Neutrophil (primary cell): ENCODE data around the gene ZFP92.

ENCODE experiments used
- H3K27ac ChIP-seq: fragments of 200-600 bp; sonication (generic); 2 replicates; pipeline ENCODE4 v1.5.1; 2016; ENCODE audit warnings: mild to moderate bottlenecking, moderate library complexity
- H3K27me3 ChIP-seq: fragments of 200-600 bp; sonication (generic); 2 replicates; pipeline ENCODE4 v1.6.0; 2016; ENCODE audit warnings: mild to moderate bottlenecking
- H3K36me3 ChIP-seq: fragments of 200-600 bp; sonication (generic); 2 replicates; pipeline ENCODE4 v1.5.1; 2017
- H3K4me1 ChIP-seq, 2 experiments: fragments of 200-600 bp in 1 of 2; sonication (generic) in 1 of 2; 1 replicate in 1 of 2; 2 replicates in 1 of 2; pipeline versions ENCODE4 v1.5.1 to v1.6.1; 2013 to 2016; ENCODE audit warnings: low read depth in 1 of 2, low read length in 1 of 2, mild to moderate bottlenecking in 1 of 2, moderate library complexity in 1 of 2; ENCODE audit not compliant: control insufficient read depth in 1 of 2, insufficient read depth in 1 of 2
- H3K4me3 ChIP-seq, 2 experiments: fragments of 200-600 bp in 1 of 2; sonication (generic) in 1 of 2; 1 replicate in 1 of 2; 2 replicates in 1 of 2; pipeline ENCODE4 v1.5.1; 2013 to 2016; ENCODE audit warnings: low read depth in 1 of 2, low read length in 1 of 2, mild to moderate bottlenecking in 1 of 2, moderate library complexity in 1 of 2
- H3K9me3 ChIP-seq: fragments of 200-600 bp; sonication (generic); 2 replicates; pipeline ENCODE4 v1.5.1; 2016
- CTCF ChIP-seq: fragments of 200-600 bp; sonication (generic); IDR thresholded peaks from 2 replicates; pipeline ENCODE4 v1.5.1; 2016; ENCODE audit warnings: antibody characterized with exemption

The ZFP92 gene

GRCh38 chrX:153456704-153457103 lies 45.4 kb downstream of the ZFP92 start:
- Histone ChIP-seq H3K9me3 (no peaks in the 10 kb centered on the region), H3K27me3 (no peaks in the 10 kb centered on the region), H3K4me3 (no peak overlapping the region), H3K4me1 (no peaks in the 10 kb centered on the region), H3K27ac (no peak overlapping the region), H3K36me3 (peaks cover 21% of the 10 kb centered on the region)
- no peak for TF ChIP-seq CTCF

- no peak for TF ChIP-seq CTCF
- H3K27ac ChIP-seq, result no peak overlapping the region
- peaks cover 21% of the 10 kb centered on the region for H3K36me3 ChIP-seq
- H3K4me3 ChIP-seq, result no peak overlapping the region
- no peaks in the 10 kb centered on the region for H3K9me3 ChIP-seq
- no peaks in the 10 kb centered on the region for H3K27me3 ChIP-seq
- H3K4me1 ChIP-seq, result no peaks in the 10 kb centered on the region
Observed at GRCh38 chrX:153457136-153457825, 46.0 kb downstream of the ZFP92 start.

- no peak for TF ChIP-seq CTCF
- no peaks in the 10 kb centered on the region for H3K9me3 ChIP-seq
Observed at GRCh38 chrX:153457827-153458466, 46.7 kb downstream of the ZFP92 start.

DNA sequence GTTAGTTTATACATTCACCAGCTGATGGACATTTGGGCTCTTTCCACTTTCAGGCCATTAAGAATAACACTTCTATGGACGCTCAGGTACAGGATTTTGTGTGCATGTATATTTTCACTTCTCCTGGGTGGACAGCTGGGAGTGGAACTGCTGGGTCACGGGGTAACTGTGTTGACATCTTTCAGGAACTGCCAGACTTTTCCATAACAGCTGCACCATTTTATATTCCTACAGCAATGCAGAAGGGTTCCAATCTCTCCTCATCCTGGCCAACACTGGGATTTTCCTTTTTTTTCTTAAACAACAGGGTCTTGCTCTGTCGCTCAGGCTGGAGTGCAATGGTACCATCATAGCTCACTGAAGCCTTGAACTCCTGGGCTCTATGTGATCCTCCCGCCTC lies 47.2 kb downstream of the ZFP92 start:
- no peaks in the 10 kb centered on the region for H3K4me1 ChIP-seq
- H3K4me3 ChIP-seq, result no peak overlapping the region
- H3K27ac ChIP-seq, result no peak overlapping the region
- TF ChIP-seq CTCF, result no peak
- no peaks in the 10 kb centered on the region for H3K27me3 ChIP-seq
- H3K9me3 ChIP-seq, result no peaks in the 10 kb centered on the region
- peaks cover 21% of the 10 kb centered on the region for H3K36me3 ChIP-seq

More at GRCh38 chrX:153457827-153458466, 46.7 kb downstream of the ZFP92 start:
- Histone ChIP-seq H3K27me3 (no peaks in the 10 kb centered on the region), H3K4me3 (no peak overlapping the region), H3K36me3 (peaks cover 21% of the 10 kb centered on the region), H3K4me1 (no peaks in the 10 kb centered on the region), H3K27ac (no peak overlapping the region)

DNA sequence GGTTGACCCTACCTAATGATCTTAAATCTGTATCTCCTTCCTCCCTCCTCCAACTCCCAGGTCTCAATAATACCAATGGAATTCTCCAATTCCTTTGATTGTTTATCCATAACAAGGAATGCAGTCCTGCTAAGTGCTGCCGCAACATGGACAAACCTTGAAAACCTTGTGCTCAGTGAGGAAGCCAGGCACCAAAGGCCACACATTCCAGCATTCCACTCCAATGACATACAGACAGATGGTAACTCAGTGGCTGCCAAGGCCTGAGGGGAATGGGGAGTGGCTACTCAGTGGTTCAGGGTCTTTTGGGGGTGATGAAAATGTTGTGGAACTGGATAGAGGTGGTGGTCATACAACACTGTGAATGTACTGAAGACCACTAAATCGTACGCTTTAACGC lies 48.7 kb downstream of the ZFP92 start:
- no peak for TF ChIP-seq CTCF
- H3K27me3 ChIP-seq, result no peaks in the 10 kb centered on the region
- peaks cover 12% of the 10 kb centered on the region for H3K36me3 ChIP-seq
- no peak overlapping the region for H3K27ac ChIP-seq
- H3K4me3 ChIP-seq, result no peak overlapping the region
- H3K9me3 ChIP-seq, result no peaks in the 10 kb centered on the region
- H3K4me1 ChIP-seq, result no peaks in the 10 kb centered on the region
